Kidney (tissue), 14 donors: Measurements from ENCODE around the gene ISG15. TPM values are rescaled to one million over a fixed set of nuclear protein-coding genes. Genes with fewer than 3 reads are reported as not detected.

Source experiments
- DNase-seq, 5 donors: peaks; one replicate each; pipeline ENCODE4 v3.0.0-alpha.2; 2013 to 2020
- FAIRE-seq: peaks from 2 replicates; lab custom pipeline; 2012; peaks lifted over from hg19 to GRCh38; lab: Jason Lieb, UNC
- H3K27ac ChIP-seq, 2 donors: one replicate each; pipeline ENCODE4 v1.7.0; 2013; ENCODE audit warnings: low read depth in 2 of 2, low read length in 2 of 2, inconsistent platforms in 1 of 2
- H3K27me3 ChIP-seq: one replicate; pipeline ENCODE4 v1.7.1; 2013; ENCODE audit warnings: low read length, inconsistent platforms; ENCODE audit not compliant: control insufficient read depth, insufficient read depth
- H3K36me3 ChIP-seq, 3 donors: one replicate each; pipeline versions ENCODE4 v1.7.0 to v1.7.1; 2013; ENCODE audit warnings: low read length in 3 of 3, control low read depth in 1 of 3, inconsistent platforms in 1 of 3; ENCODE audit not compliant: insufficient read depth in 3 of 3, control insufficient read depth in 2 of 3
- H3K4me1 ChIP-seq, 3 donors: one replicate each; pipeline versions ENCODE4 v1.7.0 to v1.7.1; 2013; ENCODE audit warnings: low read length in 3 of 3, inconsistent platforms in 1 of 3, low read depth in 1 of 3; ENCODE audit not compliant: control insufficient read depth in 2 of 3, insufficient read depth in 2 of 3
- H3K4me3 ChIP-seq, 3 donors: one replicate each; pipeline versions ENCODE4 v1.7.0 to v1.8.1; 2013; ENCODE audit warnings: low read length in 3 of 3, control low read depth in 1 of 3, inconsistent platforms in 1 of 3
- H3K9ac ChIP-seq, 3 donors: one replicate each; pipeline versions ENCODE4 v1.7.0 to v1.7.1; 2013; ENCODE audit warnings: low read length in 3 of 3, control low read depth in 1 of 3, inconsistent platforms in 1 of 3
- H3K9me3 ChIP-seq, 3 donors: one replicate each; pipeline versions ENCODE4 v1.7.0 to v1.7.1; 2013; ENCODE audit warnings: low read length in 3 of 3, control low read depth in 1 of 3, inconsistent platforms in 1 of 3; ENCODE audit not compliant: control insufficient read depth in 2 of 3, insufficient read depth in 1 of 3
- intact Hi-C: fragments of 100-400 bp; cut with DNase I; formaldehyde crosslinking; loops from one replicate; pipeline ENCODE4 v1.11.1; 2022
- polyA plus RNA-seq: library from polyadenylated mRNA; stranded (reverse); fragments of 350-450 nt; fragmentation: Illumina TruSeq; extraction: RNeasy Lipid Tissue Mini Kit (QIAGEN cat#74804); gene quantifications from one replicate; pipeline ENCODE4 v1.2.3, GENCODE V29; 2014; ENCODE audit warnings: low read depth, low replicate concordance; ENCODE audit not compliant: insufficient read depth
- total RNA-seq: library from RNA; stranded (reverse); fragmentation: NEBNext Ultra II Directional; extraction: Animal tissue kit (Norgen Biotek cat#: 25700); gene quantifications from one replicate; pipeline ENCODE4 v1.2.1, GENCODE V29; 2021
- TF ChIP-seq, protein P1 (sequence below): IDR thresholded peaks from 3 replicates; pipeline ENCODE4 v1.5.1; 2012; ENCODE audit warnings: mild to moderate bottlenecking, moderate library complexity, borderline replicate concordance; ENCODE audit not compliant: insufficient read depth; ENCODE audit errors: extremely low read depth
- donor health status: control.
- donor health status: control.
- donor health status: control.
- donor health status: control.
- donor health status: control.
- donor health status: DM: yes; HTN: yes; CAD: no.
- donor health status: Normal renal cell carcinoma (clear cell type).

The ISG15 gene
- total and polyA plus RNA-seq, 2 donors from 2014 or later = 23.9 to 65.9 TPM

DNA sequence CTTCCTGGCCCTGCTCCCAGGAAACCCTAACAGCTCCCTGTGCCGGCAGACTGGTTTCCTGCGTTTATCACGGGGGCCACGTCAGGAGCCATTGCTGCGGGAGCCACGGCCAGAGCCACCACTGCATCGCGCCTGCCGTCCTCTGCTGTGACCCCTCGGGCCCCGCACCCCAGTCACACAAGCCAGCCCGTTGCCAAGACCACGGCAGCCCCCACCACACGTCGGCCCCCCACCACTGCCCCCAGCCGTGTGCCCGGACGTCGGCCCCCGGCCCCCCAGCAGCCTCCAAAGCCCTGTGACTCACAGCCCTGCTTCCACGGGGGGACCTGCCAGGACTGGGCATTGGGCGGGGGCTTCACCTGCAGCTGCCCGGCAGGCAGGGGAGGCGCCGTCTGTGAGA lies 34.7 kb downstream of the ISG15 start:
- H3K27me3 ChIP-seq = no peaks in the 10 kb centered on the region
- no peak overlapping the region for H3K27ac ChIP-seq
- FAIRE-seq (no peak), DNase-seq (no peak)
- peaks cover 7 to 9% (median 8%) of the 10 kb centered on the region in 3 donors for H3K36me3 ChIP-seq
- intact Hi-C loops = no loop called here
- no peaks in the 10 kb centered on the region for H3K4me1 ChIP-seq
- no peak overlapping the region for H3K4me3 ChIP-seq
- TF ChIP-seq, protein P1, sequence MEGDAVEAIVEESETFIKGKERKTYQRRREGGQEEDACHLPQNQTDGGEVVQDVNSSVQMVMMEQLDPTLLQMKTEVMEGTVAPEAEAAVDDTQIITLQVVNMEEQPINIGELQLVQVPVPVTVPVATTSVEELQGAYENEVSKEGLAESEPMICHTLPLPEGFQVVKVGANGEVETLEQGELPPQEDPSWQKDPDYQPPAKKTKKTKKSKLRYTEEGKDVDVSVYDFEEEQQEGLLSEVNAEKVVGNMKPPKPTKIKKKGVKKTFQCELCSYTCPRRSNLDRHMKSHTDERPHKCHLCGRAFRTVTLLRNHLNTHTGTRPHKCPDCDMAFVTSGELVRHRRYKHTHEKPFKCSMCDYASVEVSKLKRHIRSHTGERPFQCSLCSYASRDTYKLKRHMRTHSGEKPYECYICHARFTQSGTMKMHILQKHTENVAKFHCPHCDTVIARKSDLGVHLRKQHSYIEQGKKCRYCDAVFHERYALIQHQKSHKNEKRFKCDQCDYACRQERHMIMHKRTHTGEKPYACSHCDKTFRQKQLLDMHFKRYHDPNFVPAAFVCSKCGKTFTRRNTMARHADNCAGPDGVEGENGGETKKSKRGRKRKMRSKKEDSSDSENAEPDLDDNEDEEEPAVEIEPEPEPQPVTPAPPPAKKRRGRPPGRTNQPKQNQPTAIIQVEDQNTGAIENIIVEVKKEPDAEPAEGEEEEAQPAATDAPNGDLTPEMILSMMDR = no peak
- no peaks in the 10 kb centered on the region for H3K9me3 ChIP-seq
- H3K9ac ChIP-seq = no peak overlapping the region

DNA sequence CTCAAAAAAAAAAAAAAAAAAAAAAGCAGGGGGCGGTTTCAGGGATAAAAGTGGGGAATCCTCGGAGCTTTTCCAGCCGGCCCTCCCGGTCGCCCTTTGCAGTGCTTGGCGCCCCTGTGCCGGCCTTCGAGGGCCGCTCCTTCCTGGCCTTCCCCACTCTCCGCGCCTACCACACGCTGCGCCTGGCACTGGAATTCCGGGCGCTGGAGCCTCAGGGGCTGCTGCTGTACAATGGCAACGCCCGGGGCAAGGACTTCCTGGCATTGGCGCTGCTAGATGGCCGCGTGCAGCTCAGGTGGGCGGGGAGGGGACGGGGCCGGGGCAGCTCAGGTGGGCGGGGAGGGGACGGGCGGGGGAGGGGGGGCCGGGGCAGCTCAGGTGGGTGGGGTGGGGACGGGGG lies 35.5 kb downstream of the ISG15 start:
- intact Hi-C loops = no loop called here
- TF ChIP-seq, protein P1 = no peak
- no peak for FAIRE-seq
- Histone ChIP-seq H3K9me3 (no peaks in the 10 kb centered on the region), H3K27me3 (no peaks in the 10 kb centered on the region), H3K27ac (no peak overlapping the region), H3K9ac (no peak overlapping the region), H3K4me3 (no peak overlapping the region), H3K4me1 (no peaks in the 10 kb centered on the region), H3K36me3 (peaks cover 7 to 10% (median 8%) of the 10 kb centered on the region in 3 donors)
- no peak for DNase-seq

DNA sequence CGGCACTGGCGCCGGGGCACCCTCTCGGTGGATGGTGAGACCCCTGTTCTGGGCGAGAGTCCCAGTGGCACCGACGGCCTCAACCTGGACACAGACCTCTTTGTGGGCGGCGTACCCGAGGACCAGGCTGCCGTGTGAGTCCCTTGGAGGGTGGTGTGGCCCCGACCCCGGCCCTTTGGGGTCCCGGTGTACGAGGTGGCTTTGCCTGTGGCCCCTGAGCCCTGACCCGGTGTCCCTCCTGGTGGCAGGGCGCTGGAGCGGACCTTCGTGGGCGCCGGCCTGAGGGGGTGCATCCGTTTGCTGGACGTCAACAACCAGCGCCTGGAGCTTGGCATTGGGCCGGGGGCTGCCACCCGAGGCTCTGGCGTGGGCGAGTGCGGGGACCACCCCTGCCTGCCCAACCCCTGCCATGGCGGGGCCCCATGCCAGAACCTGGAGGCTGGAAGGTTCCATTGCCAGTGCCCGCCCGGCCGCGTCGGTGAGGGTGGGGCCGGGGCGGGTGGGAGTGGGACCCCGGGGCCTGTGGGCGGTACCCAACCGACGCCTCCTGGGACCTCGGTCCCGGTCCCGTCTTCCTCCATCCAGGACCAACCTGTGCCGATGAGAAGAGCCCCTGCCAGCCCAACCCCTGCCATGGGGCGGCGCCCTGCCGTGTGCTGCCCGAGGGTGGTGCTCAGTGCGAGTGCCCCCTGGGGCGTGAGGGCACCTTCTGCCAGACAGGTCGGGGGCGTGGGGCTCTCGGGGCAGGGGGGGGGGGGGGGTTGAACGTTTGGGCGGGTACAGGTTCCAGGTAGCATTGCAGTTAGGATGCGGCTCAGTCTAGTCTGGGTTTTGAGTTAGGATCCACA lies 36.2 kb downstream of the ISG15 start:
- H3K27me3 ChIP-seq = no peaks in the 10 kb centered on the region
- H3K4me3 ChIP-seq = no peak overlapping the region
- H3K9ac ChIP-seq = no peak overlapping the region
- H3K36me3 ChIP-seq = peaks cover 7 to 9% (median 8%) of the 10 kb centered on the region in 3 donors
- DNase-seq (no peak), FAIRE-seq (no peak)
- H3K9me3 ChIP-seq = no peaks in the 10 kb centered on the region
- no peaks in the 10 kb centered on the region for H3K4me1 ChIP-seq
- TF ChIP-seq, protein P1 = no peak
- intact Hi-C loops = no loop called here
- H3K27ac ChIP-seq = no peak overlapping the region
